PC-9 (cell line): ENCODE results near the gene TGFBR1. TPM values are rescaled to one million over a fixed set of nuclear protein-coding genes. Genes with fewer than 3 reads are reported as not detected.

Source experiments
- BruUV-seq: library from RNA; stranded (reverse); fragments of 400-500 nt; replicated peaks from 2 replicates; lab custom pipeline; 2021; lab: Mats Ljungman, UMichigan
- CTCF ChIA-PET: fragments of 300-600 bp; sonication (Branson Sonifier 250); formaldehyde crosslinking; loops from one replicate; lab custom pipeline; 2022; ENCODE audit warnings: antibody characterized with exemption; lab: Charles Lee
- POLR2A ChIA-PET: fragments of 300-600 bp; sonication (Branson Sonifier 250); formaldehyde crosslinking; loops from one replicate; lab custom pipeline; 2022; ENCODE audit warnings: antibody characterized with exemption; ENCODE audit not compliant: unreplicated experiment; lab: Charles Lee
- DNase-seq, 2 experiments: peaks; one replicate each; pipeline versions ENCODE4 v3.0.0 to v3.0.0-alpha.2; 2015 to 2022; ENCODE audit warnings: mixed read lengths in 1 of 2
- H2AFZ ChIP-seq: fragments of 200-600 bp; sonication (generic); 2 replicates; pipeline ENCODE4 v1.8.1; 2017; ENCODE audit warnings: antibody characterized with exemption
- H3F3A ChIP-seq: fragments of 200-600 bp; sonication (generic); 2 replicates; pipeline ENCODE4 v1.8.1; 2017; ENCODE audit warnings: antibody characterized with exemption, mild to moderate bottlenecking, low read depth; ENCODE audit not compliant: insufficient read depth
- H3K27ac ChIP-seq: fragments of 200-600 bp; sonication (generic); 2 replicates; pipeline ENCODE4 v1.6.1; 2016; ENCODE audit warnings: mixed run types
- H3K27me3 ChIP-seq: fragments of 200-600 bp; sonication (generic); 2 replicates; pipeline ENCODE4 v1.6.1; 2016; ENCODE audit warnings: low read depth, mixed run types; ENCODE audit not compliant: insufficient read depth
- H3K36me3 ChIP-seq: fragments of 200-600 bp; sonication (generic); 2 replicates; pipeline ENCODE4 v1.6.1; 2016; ENCODE audit warnings: low read depth, mixed run types
- H3K4me1 ChIP-seq: fragments of 200-600 bp; sonication (generic); replicated peaks from 2 replicates; pipeline ENCODE4 v1.6.1; 2016; ENCODE audit warnings: mixed run types; ENCODE audit not compliant: insufficient read depth
- H3K4me2 ChIP-seq: fragments of 200-600 bp; sonication (generic); 2 replicates; pipeline ENCODE4 v1.6.1; 2017; ENCODE audit warnings: mixed run types
- H3K4me3 ChIP-seq: fragments of 200-600 bp; sonication (generic); 2 replicates; pipeline ENCODE4 v1.6.1; 2016; ENCODE audit warnings: mixed run types
- H3K79me2 ChIP-seq: fragments of 200-600 bp; sonication (generic); 2 replicates; pipeline ENCODE4 v1.6.1; 2017; ENCODE audit warnings: low read depth, mixed run types
- H3K9me2 ChIP-seq: fragments of 200-600 bp; sonication (generic); 2 replicates; pipeline ENCODE4 v1.8.1; 2017; ENCODE audit warnings: mild to moderate bottlenecking; ENCODE audit not compliant: insufficient read depth
- H3K9me3 ChIP-seq: fragments of 200-600 bp; sonication (generic); 2 replicates; pipeline ENCODE4 v1.8.1; 2016; ENCODE audit warnings: low read depth; ENCODE audit not compliant: insufficient read depth
- H4K20me1 ChIP-seq: fragments of 200-600 bp; sonication (generic); 2 replicates; pipeline ENCODE4 v1.8.1; 2017; ENCODE audit not compliant: insufficient read depth
- EZH2 ChIP-seq: fragments of 200-600 bp; sonication (generic); IDR thresholded peaks from 2 replicates; pipeline ENCODE4 v1.8.0; 2017; ENCODE audit warnings: antibody characterized with exemption, low read depth
- intact Hi-C: fragments of 100-400 bp; cut with micrococcal nuclease; formaldehyde crosslinking; loops from one replicate; pipeline ENCODE4 v1.10.0; 2022; ENCODE audit not compliant: unreplicated experiment
- total RNA-seq: library from RNA; stranded (reverse); gene quantifications from 2 replicates; pipeline ENCODE4 v1.2.3, GENCODE V29; 2021
- TF ChIP-seq, protein P1 (sequence below): fragments of 200-600 bp; sonication (generic); conservative IDR thresholded peaks from 2 replicates; pipeline ENCODE4 v1.6.1; 2017; ENCODE audit warnings: mixed run types, antibody characterized with exemption, mild to moderate bottlenecking, moderate library complexity

TGFBR1 gene
- total RNA-seq, 1 experiment from 2014 or later, result 18.3 TPM

DNA sequence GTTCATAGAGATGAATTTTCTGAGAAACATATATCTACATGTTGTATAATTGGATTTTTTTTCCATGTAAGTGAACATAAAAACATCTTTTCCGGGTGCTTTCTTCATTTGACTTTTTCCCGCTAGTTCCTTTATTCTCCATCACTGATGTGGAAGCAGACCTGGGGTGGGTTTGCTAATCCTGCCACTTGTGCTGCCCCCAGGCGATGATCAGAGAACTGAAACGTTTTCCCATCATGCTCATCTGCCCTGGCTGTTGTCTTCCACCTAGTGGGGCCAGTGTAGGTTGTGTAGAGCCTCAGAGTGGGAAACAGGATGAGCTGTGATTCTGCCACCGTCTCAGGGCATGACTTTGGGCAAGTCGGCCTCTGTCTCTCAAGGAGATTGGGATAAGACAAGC is 34.2 kb upstream of the TGFBR1 start:
- H3K36me3 ChIP-seq, result no peaks in the 10 kb centered on the region
- H3F3A ChIP-seq, result no peaks in the 10 kb centered on the region
- ChIA-PET CTCF (no interaction called here), POLR2A (no interaction called here)
- no peak overlapping the region for H2AFZ ChIP-seq
- no peaks in the 10 kb centered on the region for H3K79me2 ChIP-seq
- no peak overlapping the region for H3K4me2 ChIP-seq
- H3K9me3 ChIP-seq, result no peaks in the 10 kb centered on the region
- no peaks in the 10 kb centered on the region for H3K27me3 ChIP-seq
- H3K27ac ChIP-seq, result no peak overlapping the region
- no peaks in the 10 kb centered on the region for H4K20me1 ChIP-seq
- H3K4me3 ChIP-seq, result no peak overlapping the region
- no peak for TF ChIP-seq EZH2
- TF ChIP-seq, protein P1, sequence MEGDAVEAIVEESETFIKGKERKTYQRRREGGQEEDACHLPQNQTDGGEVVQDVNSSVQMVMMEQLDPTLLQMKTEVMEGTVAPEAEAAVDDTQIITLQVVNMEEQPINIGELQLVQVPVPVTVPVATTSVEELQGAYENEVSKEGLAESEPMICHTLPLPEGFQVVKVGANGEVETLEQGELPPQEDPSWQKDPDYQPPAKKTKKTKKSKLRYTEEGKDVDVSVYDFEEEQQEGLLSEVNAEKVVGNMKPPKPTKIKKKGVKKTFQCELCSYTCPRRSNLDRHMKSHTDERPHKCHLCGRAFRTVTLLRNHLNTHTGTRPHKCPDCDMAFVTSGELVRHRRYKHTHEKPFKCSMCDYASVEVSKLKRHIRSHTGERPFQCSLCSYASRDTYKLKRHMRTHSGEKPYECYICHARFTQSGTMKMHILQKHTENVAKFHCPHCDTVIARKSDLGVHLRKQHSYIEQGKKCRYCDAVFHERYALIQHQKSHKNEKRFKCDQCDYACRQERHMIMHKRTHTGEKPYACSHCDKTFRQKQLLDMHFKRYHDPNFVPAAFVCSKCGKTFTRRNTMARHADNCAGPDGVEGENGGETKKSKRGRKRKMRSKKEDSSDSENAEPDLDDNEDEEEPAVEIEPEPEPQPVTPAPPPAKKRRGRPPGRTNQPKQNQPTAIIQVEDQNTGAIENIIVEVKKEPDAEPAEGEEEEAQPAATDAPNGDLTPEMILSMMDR, result no peak
- no peak for DNase-seq
- no TSS peak for BruUV-seq
- H3K4me1 ChIP-seq, result no peaks in the 10 kb centered on the region
- intact Hi-C loops, result no loop called here
- no peaks in the 10 kb centered on the region for H3K9me2 ChIP-seq

GRCh38 chr9:99071313-99072039 is 33.4 kb upstream of the TGFBR1 start:
- H3K36me3 ChIP-seq, result no peaks in the 10 kb centered on the region
- no peaks in the 10 kb centered on the region for H3K79me2 ChIP-seq
- no peak overlapping the region for H3K27ac ChIP-seq
- H2AFZ ChIP-seq, result no peak overlapping the region
- ChIA-PET POLR2A (interaction anchor here (0.6 kb wide), 1 partner anchor 17 kb away, joined by 11 read pairs; no protein-coding TSS in a partner anchor), CTCF (no interaction called here)
- H3K27me3 ChIP-seq, result no peaks in the 10 kb centered on the region
- TF ChIP-seq, protein P1, result no peak
- H3K4me3 ChIP-seq, result no peak overlapping the region
- intact Hi-C loops, result no loop called here
- DNase-seq, result no peak
- H3K9me2 ChIP-seq, result no peaks in the 10 kb centered on the region
- H3F3A ChIP-seq, result no peaks in the 10 kb centered on the region
- H3K4me2 ChIP-seq, result no peak overlapping the region
- no peaks in the 10 kb centered on the region for H3K4me1 ChIP-seq
- no peaks in the 10 kb centered on the region for H3K9me3 ChIP-seq
- H4K20me1 ChIP-seq, result no peaks in the 10 kb centered on the region
- BruUV-seq, result no TSS peak

DNA sequence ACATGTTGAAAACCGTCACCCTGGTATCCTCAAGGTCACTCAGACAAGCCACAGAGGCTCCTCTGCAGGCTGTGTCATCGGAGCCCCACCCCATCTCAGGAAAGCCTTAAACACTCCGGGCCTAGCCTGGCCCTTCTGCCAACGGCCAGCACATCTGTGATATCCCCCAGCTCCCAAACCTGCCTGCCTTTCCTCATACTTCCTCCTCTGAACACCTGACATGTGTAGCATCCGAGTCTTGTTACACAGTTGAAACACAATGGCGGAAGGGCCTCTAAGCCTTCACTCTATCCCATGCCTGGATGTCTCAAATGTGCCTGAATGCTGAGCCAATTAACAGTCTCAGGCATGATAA is 32.9 kb upstream of the TGFBR1 start:
- CTCF ChIA-PET, result no interaction called here
- no TSS peak for BruUV-seq

More for the DNA sequence above, 32.9 kb upstream of the TGFBR1 start:
- no peaks in the 10 kb centered on the region for H3K27me3 ChIP-seq
- no peak for TF ChIP-seq EZH2
- TF ChIP-seq, protein P1, result no peak
- intact Hi-C loops, result no loop called here
- POLR2A ChIA-PET, result no interaction called here
- no peaks in the 10 kb centered on the region for H3K9me3 ChIP-seq
- DNase-seq, result no peak
- H3K4me3 ChIP-seq, result no peak overlapping the region
- H2AFZ ChIP-seq, result no peak overlapping the region
- H3K9me2 ChIP-seq, result no peaks in the 10 kb centered on the region
- H3K4me1 ChIP-seq, result no peaks in the 10 kb centered on the region
- H3K79me2 ChIP-seq, result no peaks in the 10 kb centered on the region
- no peak overlapping the region for H3K4me2 ChIP-seq
- no peak overlapping the region for H3K27ac ChIP-seq
- H3K36me3 ChIP-seq, result no peaks in the 10 kb centered on the region
- no peaks in the 10 kb centered on the region for H4K20me1 ChIP-seq
- no peaks in the 10 kb centered on the region for H3F3A ChIP-seq
